HG02588 (cell line): ENCODE measurements around the gene ST3GAL5.

Experiments
- ATAC-seq: cut with Tn5 transposase; IDR thresholded peaks from one replicate; pipeline ENCODE4 v1.9.1; 2021; ENCODE audit warnings: mild to moderate bottlenecking, moderate library complexity; ENCODE audit not compliant: unreplicated experiment

ST3GAL5 gene

GRCh38 chr2:85867556-85868292, 21.1 kb downstream of the ST3GAL5 start:
- ATAC-seq, result no peak

- no peak for ATAC-seq
Measured at GRCh38 chr2:85867121-85867520, 21.7 kb downstream of the ST3GAL5 start.

DNA sequence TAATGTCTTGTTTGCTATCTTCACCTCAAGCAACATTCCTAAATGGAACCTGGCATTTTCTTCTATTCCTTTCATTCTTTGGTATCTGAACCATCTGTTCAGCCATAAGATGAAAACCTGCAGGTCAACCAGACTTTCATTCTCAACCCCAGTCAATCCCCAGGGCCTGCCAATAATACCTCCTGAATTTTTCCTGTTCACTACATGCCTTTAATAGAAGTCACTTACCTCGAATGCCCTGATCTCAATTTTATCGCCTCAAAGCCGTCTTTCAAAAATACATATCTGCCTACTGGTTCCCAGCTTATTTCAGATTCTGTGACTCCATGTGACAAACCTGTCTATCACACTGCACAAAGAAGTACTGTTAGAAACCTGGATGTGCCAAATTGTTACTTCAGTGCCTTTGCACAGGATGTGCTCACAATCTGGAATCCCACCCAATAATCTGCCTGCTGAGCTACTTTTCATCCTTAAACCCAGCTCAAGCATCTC, 22.6 kb downstream of the ST3GAL5 start:
- no peak for ATAC-seq

- peak; percentile 86 for ATAC-seq
Measured at GRCh38 chr2:85865539-85866164, 23.1 kb downstream of the ST3GAL5 start.

GRCh38 chr2:85864654-85865053, 24.1 kb downstream of the ST3GAL5 start:
- no peak for ATAC-seq

GRCh38 chr2:85862426-85862825, 26.4 kb downstream of the ST3GAL5 start:
- ATAC-seq, result no peak

DNA sequence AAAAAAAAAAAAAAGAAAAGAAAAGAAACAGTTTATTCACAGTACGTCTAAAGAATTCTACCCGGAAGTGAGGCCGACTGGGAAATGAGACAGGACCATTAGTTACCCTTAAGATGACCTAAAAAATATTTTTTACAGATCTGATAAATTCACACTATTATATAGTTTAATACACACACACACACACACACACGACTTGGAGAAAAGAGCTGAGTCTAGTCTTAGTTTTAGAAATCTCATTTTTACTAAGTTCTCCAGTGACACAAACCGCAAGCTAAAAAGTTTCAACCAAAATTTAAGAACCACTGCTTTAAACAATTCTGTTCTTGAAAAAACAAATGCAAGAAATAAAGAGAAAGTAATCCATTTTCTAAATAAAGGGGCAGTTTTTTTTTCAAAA, 27.1 kb downstream of the ST3GAL5 start:
- ATAC-seq, result no peak

DNA sequence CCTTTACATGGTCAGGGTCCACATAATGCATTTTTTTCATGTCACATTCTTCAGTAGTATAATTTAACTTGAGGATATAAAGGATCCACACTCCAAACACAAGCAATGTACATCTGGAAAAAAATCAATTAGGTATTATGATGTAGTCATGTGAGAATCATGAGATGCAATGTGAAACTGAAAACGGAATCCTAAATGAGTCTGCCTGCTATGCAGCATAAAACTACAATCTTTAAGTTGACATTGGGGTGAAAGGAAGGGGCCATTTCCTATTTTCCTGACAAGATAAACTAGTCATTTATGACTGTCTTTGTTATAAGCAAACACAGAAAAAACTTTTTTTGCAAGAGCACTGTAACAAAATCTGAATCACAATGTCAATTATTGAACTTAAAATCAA, 27.6 kb downstream of the ST3GAL5 start:
- no peak for ATAC-seq

- ATAC-seq, result no peak
Measured at GRCh38 chr2:85858841-85859240, 29.9 kb downstream of the ST3GAL5 start.

DNA sequence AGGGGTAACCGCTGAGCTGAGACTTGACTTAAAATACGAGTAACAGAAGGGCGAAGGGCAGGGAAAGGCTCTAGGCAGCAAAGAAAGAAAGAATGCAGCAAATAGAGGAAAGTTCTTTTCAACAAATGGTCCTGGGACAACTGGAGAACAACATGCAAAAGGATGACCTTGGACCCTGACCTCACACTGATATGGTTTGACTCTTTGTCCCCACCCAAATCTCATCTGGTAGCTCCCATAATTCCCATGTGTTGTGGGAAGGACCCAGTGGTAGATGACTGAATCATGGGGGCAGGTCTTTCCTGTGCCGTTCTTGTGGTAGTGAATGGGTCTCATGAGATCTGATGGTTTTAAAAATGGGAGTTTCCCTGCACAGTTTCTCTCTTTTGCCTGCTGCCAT, 33.9 kb downstream of the ST3GAL5 start:
- no peak for ATAC-seq

- ATAC-seq, result peak; percentile 11
Measured at GRCh38 chr2:85854166-85854509, 34.7 kb downstream of the ST3GAL5 start.

DNA sequence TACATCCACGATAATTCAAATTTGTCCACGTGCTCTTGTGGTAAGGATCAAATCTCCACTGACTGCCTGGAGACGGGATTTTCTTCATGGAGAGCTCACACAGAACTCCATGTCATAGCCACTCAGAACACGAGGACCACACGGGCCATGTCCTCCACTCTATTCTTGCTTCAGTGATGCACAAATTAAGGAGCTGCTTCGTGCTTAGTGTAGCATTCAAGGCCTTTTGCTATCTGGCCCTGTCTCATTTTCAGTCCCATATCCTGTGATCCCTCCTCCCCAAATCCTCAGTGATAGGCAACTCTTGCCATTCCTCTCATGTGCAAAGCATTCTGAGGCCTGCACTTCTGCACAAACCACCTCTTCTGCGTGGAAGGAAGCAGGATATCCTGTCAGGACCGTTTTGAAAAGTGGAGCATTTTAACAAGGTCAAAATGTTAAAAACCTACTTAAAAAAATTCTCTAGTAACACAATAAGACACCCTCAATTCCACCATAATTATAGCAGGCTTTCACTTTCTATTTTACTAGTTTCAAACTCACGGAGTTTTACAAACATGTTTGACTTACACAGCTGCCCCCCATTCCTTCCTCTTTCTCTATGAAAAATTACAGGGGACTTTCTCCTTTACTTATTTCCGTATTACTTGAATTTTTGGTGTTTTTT, 35.2 kb downstream of the ST3GAL5 start:
- peak; percentile 44 for ATAC-seq

- ATAC-seq, result peak; percentile 59
Measured at GRCh38 chr2:85852937-85853498, 35.8 kb downstream of the ST3GAL5 start.

DNA sequence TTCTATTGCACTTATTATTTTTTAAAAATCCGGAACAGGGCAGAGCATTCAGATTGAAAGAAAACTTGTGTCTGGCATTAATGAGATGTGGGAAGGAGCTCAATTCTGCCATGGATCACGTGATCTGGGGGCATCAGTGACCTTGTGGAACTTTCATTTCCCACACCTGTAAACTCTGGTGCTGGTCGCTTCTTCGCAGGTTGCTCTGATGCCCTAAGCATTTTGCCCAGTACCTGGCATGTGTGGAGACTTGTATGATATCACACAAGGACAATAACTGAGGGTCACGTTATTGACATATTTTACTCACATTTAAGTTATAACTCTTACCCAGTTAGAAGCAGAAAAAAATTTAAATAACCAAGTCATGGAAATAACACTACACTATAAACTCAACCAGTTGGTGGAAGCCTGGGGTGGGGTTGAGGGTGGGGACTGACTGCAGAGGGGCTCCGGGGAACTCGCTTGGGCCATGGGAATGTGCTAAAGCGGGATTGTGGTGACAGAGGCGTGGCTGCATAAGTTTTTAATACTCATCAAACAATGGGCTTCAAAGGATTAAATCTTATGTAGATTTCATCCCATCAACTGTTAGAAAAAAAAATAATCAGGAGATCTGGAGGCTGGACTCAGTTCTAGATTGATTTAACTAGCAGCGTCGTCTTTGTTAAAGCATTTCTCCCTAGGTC, 36.5 kb downstream of the ST3GAL5 start:
- no peak for ATAC-seq

DNA sequence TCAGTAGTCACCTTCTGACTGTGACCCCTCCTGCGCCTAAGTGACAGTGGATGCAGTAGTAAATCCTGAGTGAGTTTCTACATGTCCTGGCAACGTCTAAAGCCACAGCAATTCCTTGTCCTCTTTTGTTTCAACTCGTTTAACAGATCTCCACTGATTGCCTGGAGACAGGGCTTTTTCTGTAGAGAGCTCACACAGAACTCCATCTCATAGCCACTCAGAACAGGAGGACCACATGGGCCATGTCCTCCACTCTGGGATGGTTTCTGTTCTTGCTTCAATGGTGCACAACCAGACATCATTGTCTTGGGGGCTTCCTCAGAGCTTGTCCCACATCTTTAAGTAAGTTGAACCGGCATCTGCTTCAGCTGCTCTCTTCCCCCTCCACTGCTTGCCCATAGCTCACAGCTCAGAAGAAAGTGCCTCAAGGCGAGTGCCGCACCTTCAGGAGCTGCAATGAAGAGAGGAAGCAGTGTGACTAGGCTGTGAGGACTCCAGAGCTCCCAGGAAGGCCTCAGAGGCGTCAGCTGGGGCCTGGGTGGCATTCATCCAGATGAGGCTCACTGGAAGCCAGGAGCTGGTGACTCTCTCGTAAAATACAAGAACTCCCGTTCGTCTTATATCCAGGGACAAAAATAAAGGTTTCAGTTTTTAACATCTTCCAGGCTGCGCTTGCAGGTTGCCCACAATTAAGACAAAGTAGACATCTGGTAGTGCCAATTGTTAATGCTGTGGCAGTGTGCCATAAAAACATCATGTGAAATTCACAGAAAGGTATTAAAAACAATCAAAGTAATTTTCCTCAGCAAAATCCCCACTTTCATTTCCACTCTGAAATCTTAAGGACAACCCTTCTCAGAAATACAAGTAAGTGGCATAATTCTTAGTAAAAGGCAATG, 37.3 kb downstream of the ST3GAL5 start:
- no peak for ATAC-seq

GRCh38 chr2:85850451-85850850, 38.3 kb downstream of the ST3GAL5 start:
- ATAC-seq, result no peak

DNA sequence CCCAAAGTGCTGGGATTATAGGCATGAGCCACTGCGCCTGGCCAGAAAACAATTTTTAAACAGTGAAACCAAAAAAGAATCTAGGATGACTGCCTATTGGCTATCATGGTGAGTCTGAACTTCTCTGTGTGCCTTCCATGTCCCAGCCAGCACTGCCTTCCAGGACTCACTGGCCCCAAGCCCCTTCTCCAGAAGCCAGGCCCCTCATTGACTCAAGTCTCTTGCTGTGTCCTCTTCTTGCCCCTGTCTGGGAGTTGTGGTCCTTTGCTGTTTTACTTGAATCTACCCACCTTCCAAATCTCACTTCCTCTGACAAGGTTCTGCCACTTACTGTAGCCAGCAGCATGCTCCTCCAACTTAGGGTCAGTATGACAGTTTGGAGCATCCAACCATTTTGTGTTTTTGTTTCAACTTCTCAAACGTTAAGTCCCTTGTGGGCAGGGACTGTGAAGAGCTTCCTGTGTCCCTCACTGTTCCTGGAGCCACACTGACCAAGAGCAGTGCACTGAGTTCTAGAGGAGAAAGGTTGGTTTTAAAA, 41.7 kb downstream of the ST3GAL5 start:
- no peak for ATAC-seq

DNA sequence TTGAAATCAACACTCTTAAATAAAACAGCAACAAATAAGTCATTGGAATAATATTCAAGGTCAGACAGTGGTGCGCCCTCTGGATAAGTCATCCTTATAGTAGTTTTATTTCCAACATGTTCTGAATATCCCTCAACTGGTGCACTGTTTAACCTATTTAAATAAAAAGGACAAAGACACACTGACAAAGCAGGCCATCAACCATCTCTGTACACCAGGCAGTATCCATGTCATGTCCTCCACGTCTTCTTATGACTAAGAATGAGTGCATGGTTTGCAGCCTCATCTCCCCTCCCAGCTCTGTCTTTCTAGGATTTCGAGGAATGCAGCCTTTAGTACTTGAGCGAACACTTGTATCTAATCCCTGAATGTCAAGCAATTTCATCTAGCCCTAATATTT, 42.4 kb downstream of the ST3GAL5 start:
- no peak for ATAC-seq

- ATAC-seq, result no peak
Measured at GRCh38 chr2:85844486-85844885, 44.3 kb downstream of the ST3GAL5 start.

DNA sequence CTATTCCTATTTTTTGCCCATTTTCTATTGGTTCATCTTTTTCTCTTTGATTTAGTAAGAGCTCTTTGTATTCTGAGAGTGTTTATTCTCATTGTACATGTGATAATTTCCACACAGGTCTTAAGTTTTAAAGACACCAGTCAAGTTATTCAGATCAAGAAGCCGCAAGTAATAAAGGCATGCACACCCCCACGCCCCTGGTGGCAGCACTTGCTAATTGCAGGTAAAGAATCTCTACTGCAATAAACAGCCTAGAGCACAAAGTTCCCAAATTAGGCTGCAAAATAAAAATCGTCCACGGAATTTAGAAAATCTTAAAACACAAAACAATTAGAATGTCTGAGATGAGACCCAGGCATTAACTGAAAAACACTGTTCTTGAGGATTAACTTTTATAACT, 45.2 kb downstream of the ST3GAL5 start:
- no peak for ATAC-seq
